Endothelial cell (in vitro differentiated cells): ENCODE data around the gene SCRN1. TPM values are rescaled to one million over a fixed set of nuclear protein-coding genes. Genes with fewer than 3 reads are reported as not detected.

Experiments
- DNase-seq: peaks from one replicate; pipeline ENCODE4 v3.0.0; 2021; ENCODE audit warnings: low spot score
- H3K27ac Mint-ChIP-seq: one replicate; pipeline ENCODE4 v1.8.0; 2021; ENCODE audit warnings: mixed read lengths, inconsistent platforms; ENCODE audit not compliant: unreplicated experiment
- H3K27me3 Mint-ChIP-seq: one replicate; pipeline ENCODE4 v1.8.0; 2021; ENCODE audit warnings: mild to moderate bottlenecking, moderate library complexity, mixed read lengths, inconsistent platforms; ENCODE audit not compliant: unreplicated experiment
- H3K36me3 Mint-ChIP-seq: one replicate; pipeline ENCODE4 v1.8.0; 2021; ENCODE audit warnings: mild to moderate bottlenecking, low read depth, mixed read lengths, inconsistent platforms; ENCODE audit not compliant: unreplicated experiment
- H3K4me1 Mint-ChIP-seq: one replicate; pipeline ENCODE4 v1.8.0; 2021; ENCODE audit warnings: mild to moderate bottlenecking, mixed read lengths, inconsistent platforms; ENCODE audit not compliant: unreplicated experiment
- H3K4me3 Mint-ChIP-seq: one replicate; pipeline ENCODE4 v1.8.0; 2021; ENCODE audit warnings: mild to moderate bottlenecking, mixed read lengths, inconsistent platforms; ENCODE audit not compliant: unreplicated experiment
- H3K9me3 Mint-ChIP-seq: one replicate; pipeline ENCODE4 v1.8.0; 2021; ENCODE audit warnings: mixed read lengths, inconsistent platforms; ENCODE audit not compliant: unreplicated experiment
- total RNA-seq: library from RNA; stranded (reverse); fragmentation: NEBNext Ultra II Directional; extraction: Animal tissue kit (Norgen Biotek cat#: 25700); gene quantifications from one replicate; pipeline ENCODE4 v1.2.1, GENCODE V29; 2021; ENCODE audit not compliant: unreplicated experiment
- TF ChIP-seq, protein P1 (sequence below): fragments of 200-600 bp; sonication (generic); IDR thresholded peaks from one replicate; pipeline ENCODE4 v1.5.0; 2021; ENCODE audit warnings: antibody characterized with exemption; ENCODE audit not compliant: unreplicated experiment

The SCRN1 gene
- total RNA-seq, 1 donor from 2014 or later: 64.4 TPM

DNA sequence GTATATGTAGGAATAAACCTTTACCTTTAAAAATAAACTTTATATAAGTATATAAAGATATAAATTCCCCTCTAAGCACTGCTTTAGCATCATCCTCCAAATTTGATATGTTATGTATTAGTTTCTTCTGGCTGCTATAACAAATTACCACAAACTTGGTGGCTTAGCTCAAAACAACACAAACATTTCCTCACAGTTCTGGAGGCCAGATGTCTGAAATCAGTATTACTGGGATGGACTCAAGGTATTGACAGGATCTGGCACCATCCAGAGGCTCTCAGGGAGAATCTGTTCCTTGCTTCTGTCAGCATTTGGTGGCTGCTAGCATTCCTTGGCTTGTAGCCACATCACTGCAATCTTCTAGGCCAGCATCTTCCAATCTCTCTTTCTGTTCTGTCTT is 6.7 kb upstream of the SCRN1 start:
- DNase-seq: no peak
- Mint-ChIP-seq H3K36me3 (peaks cover under 1% of the 10 kb centered on the region), H3K4me3 (no peak overlapping the region), H3K4me1 (peaks cover 11% of the 10 kb centered on the region), H3K9me3 (peaks cover 3% of the 10 kb centered on the region), H3K27ac (no peak overlapping the region), H3K27me3 (no peaks in the 10 kb centered on the region)
- TF ChIP-seq, protein P1, sequence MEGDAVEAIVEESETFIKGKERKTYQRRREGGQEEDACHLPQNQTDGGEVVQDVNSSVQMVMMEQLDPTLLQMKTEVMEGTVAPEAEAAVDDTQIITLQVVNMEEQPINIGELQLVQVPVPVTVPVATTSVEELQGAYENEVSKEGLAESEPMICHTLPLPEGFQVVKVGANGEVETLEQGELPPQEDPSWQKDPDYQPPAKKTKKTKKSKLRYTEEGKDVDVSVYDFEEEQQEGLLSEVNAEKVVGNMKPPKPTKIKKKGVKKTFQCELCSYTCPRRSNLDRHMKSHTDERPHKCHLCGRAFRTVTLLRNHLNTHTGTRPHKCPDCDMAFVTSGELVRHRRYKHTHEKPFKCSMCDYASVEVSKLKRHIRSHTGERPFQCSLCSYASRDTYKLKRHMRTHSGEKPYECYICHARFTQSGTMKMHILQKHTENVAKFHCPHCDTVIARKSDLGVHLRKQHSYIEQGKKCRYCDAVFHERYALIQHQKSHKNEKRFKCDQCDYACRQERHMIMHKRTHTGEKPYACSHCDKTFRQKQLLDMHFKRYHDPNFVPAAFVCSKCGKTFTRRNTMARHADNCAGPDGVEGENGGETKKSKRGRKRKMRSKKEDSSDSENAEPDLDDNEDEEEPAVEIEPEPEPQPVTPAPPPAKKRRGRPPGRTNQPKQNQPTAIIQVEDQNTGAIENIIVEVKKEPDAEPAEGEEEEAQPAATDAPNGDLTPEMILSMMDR: no peak

GRCh38 chr7:29995652-29996051 is 6.1 kb upstream of the SCRN1 start:
- TF ChIP-seq, protein P1: no peak
- Mint-ChIP-seq H3K27ac (no peak overlapping the region), H3K27me3 (peaks cover 1% of the 10 kb centered on the region), H3K4me3 (no peak overlapping the region), H3K9me3 (peaks cover 3% of the 10 kb centered on the region), H3K4me1 (peaks cover 7% of the 10 kb centered on the region), H3K36me3 (peaks cover 7% of the 10 kb centered on the region)
- no peak for DNase-seq

- Mint-ChIP-seq H3K27me3 (peaks cover 12% of the 10 kb centered on the region), H3K4me1 (peaks cover 4% of the 10 kb centered on the region), H3K9me3 (peaks cover 3% of the 10 kb centered on the region), H3K27ac (no peak overlapping the region), H3K36me3 (peaks cover 20% of the 10 kb centered on the region), H3K4me3 (no peak overlapping the region)
- TF ChIP-seq, protein P1: no peak
- no peak for DNase-seq
Measured at GRCh38 chr7:29993140-29993539, 3.5 kb upstream of the SCRN1 start.

DNA sequence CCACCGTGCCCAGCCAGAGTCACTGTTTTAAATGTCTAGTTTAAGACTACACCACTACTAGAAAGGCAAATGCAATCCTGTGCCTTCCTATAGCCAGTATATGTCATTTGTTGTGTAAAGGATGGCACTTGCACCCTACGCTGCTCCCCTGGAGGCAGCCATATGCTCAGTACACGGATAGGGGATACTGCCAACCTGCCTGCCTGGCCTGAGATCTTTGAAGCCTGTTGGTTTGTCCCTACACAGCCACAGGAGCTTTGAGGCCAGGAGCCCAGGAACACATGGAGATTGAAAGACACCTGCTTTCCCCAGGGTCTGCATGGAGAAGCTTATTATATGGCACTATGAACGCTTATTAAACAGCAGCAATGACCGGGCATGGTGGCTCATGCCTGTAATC is 2.3 kb upstream of the SCRN1 start:
- peaks cover 15% of the 10 kb centered on the region for H3K4me1 Mint-ChIP-seq
- peaks cover 21% of the 10 kb centered on the region for H3K36me3 Mint-ChIP-seq
- no peak overlapping the region for H3K4me3 Mint-ChIP-seq
- H3K27me3 Mint-ChIP-seq: peaks cover 12% of the 10 kb centered on the region
- DNase-seq: no peak
- peaks cover 3% of the 10 kb centered on the region for H3K9me3 Mint-ChIP-seq
- H3K27ac Mint-ChIP-seq: no peak overlapping the region
- TF ChIP-seq, protein P1: no peak

GRCh38 chr7:29990931-29991330 is 1.3 kb upstream of the SCRN1 start:
- peak overlapping the region; percentile 82 for H3K4me3 Mint-ChIP-seq
- no peak overlapping the region for H3K27ac Mint-ChIP-seq
- peaks cover 12% of the 10 kb centered on the region for H3K27me3 Mint-ChIP-seq
- H3K4me1 Mint-ChIP-seq: peaks cover 15% of the 10 kb centered on the region
- TF ChIP-seq, protein P1: no peak
- no peak for DNase-seq
- peaks cover 21% of the 10 kb centered on the region for H3K36me3 Mint-ChIP-seq
- peaks cover 3% of the 10 kb centered on the region for H3K9me3 Mint-ChIP-seq
